ENCODE data around the gene SLC10A7.

DNA sequence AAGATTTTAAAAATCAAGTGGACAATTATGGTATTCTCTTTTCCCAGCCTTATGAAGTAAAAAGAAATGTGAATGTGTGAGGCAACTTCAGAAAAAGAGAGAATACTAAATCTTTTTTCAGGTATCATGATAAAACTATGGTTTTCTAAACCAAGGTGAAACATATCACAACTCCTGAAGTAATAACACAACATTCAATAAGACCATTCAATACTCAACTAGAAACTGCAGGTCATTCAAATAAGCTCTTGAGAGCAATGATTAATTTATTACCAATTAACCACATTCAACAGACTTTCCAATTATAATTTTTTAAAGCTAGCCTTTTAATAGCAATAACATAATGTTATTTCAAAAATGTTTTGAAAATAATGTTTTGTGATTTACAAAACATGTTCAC, 35.8 kb downstream of the SLC10A7 start:
- TF ChIP-seq, protein P1, sequence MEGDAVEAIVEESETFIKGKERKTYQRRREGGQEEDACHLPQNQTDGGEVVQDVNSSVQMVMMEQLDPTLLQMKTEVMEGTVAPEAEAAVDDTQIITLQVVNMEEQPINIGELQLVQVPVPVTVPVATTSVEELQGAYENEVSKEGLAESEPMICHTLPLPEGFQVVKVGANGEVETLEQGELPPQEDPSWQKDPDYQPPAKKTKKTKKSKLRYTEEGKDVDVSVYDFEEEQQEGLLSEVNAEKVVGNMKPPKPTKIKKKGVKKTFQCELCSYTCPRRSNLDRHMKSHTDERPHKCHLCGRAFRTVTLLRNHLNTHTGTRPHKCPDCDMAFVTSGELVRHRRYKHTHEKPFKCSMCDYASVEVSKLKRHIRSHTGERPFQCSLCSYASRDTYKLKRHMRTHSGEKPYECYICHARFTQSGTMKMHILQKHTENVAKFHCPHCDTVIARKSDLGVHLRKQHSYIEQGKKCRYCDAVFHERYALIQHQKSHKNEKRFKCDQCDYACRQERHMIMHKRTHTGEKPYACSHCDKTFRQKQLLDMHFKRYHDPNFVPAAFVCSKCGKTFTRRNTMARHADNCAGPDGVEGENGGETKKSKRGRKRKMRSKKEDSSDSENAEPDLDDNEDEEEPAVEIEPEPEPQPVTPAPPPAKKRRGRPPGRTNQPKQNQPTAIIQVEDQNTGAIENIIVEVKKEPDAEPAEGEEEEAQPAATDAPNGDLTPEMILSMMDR (IDR thresholded peaks at IDR 0.05; ENCODE audit: control extremely low read depth in 1 of 3, insufficient read depth in 1 of 3, low read depth in 1 of 3, low read length in 3 of 3) = no peak
- TF ChIP-seq TCF12 (IDR thresholded peaks at IDR 0.05; ENCODE audit: low read depth, low read length) = no peak
- TF ChIP-seq EP300 (IDR thresholded peaks at IDR 0.05; ENCODE audit: borderline replicate concordance in 1 of 2, low read depth in 2 of 2, low read length in 2 of 2) = no peak
- TF ChIP-seq MAFK (IDR thresholded peaks at IDR 0.05; ENCODE audit: low read depth, low read length) = no peak
- no peak for TF ChIP-seq POLR2AphosphoS5 (IDR thresholded peaks at IDR 0.05; ENCODE audit: low read depth, low read length)
